ENCODE data around the gene PLXND1. TPM values are rescaled to one million over a fixed set of nuclear protein-coding genes. Genes with fewer than 3 reads are reported as not detected.

The PLXND1 gene
- total and polyA plus RNA-seq, 2 donors (not counting 1 experiment from before 2014, with no cell fraction given) = 3.3 to 74.4 TPM

DNA sequence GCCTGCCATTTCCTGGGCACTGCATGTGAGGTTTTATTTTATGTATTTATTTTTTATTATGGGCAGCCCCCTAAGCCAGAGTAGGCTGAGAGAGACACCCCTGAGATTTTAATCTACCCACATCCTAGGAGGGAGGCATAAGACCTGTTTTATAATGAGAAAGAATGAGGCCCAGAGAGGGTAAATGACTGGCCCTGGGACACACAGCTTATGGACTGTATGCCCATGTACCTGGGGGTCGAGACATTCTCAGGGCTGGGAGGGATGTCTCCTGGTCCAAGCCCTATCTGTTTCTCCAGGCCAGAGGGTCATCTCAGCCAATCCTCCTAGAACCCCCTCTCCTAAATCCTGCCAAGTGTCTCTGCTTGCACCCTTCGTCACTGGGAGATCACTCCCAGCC lies 6.1 kb downstream of the PLXND1 start:
- H3K9ac ChIP-seq (ENCODE audit: low read length) = no peak overlapping the region
- POLR2A ChIA-PET = no interaction called here
- peaks cover 8% of the 10 kb centered on the region for H3K4me1 Mint-ChIP-seq
- no peaks in the 10 kb centered on the region for H3K9me3 Mint-ChIP-seq (ENCODE audit: insufficient read depth)
- peak overlapping the region; percentile 5 for H3K27ac Mint-ChIP-seq
- TF ChIP-seq, protein P1, sequence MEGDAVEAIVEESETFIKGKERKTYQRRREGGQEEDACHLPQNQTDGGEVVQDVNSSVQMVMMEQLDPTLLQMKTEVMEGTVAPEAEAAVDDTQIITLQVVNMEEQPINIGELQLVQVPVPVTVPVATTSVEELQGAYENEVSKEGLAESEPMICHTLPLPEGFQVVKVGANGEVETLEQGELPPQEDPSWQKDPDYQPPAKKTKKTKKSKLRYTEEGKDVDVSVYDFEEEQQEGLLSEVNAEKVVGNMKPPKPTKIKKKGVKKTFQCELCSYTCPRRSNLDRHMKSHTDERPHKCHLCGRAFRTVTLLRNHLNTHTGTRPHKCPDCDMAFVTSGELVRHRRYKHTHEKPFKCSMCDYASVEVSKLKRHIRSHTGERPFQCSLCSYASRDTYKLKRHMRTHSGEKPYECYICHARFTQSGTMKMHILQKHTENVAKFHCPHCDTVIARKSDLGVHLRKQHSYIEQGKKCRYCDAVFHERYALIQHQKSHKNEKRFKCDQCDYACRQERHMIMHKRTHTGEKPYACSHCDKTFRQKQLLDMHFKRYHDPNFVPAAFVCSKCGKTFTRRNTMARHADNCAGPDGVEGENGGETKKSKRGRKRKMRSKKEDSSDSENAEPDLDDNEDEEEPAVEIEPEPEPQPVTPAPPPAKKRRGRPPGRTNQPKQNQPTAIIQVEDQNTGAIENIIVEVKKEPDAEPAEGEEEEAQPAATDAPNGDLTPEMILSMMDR (IDR thresholded peaks at IDR 0.05) = no peak
- no peak for TF ChIP-seq EZH2 (IDR thresholded peaks at IDR 0.05; ENCODE audit: borderline replicate concordance, insufficient read depth, low read depth, low read length, poor library complexity, severe bottlenecking)
- no peaks in the 10 kb centered on the region for H3K79me2 ChIP-seq (ENCODE audit: control insufficient read depth, insufficient read depth, low read length)
- ATAC-seq (ENCODE audit: low read depth) = no peak
- H3K27me3 Mint-ChIP-seq = peaks cover 9% of the 10 kb centered on the region
- no peaks in the 10 kb centered on the region for H3K9me3 ChIP-seq (ENCODE audit: control extremely low read depth in 1 of 3, control insufficient read depth in 2 of 3, insufficient read depth in 1 of 3, low read length in 2 of 3)
- H3K27me3 ChIP-seq (replicated peaks in 1 of 4; ENCODE audit: control extremely low read depth in 1 of 4, control insufficient read depth in 3 of 4, insufficient read depth in 4 of 4, low read length in 3 of 4) = peaks cover 0 to 6% (median 3%) of the 10 kb centered on the region in 4 experiments
- no peak for DNase-seq
- no peaks in the 10 kb centered on the region for H3K36me3 ChIP-seq (replicated peaks in 1 of 2; ENCODE audit: control extremely low read depth in 1 of 2, control insufficient read depth in 1 of 2, extremely low read depth in 1 of 2, insufficient read depth in 2 of 2, low read length in 1 of 2)
- H3K4me3 ChIP-seq (ENCODE audit: control extremely low read depth in 1 of 5, extremely low read depth in 1 of 5, insufficient read depth in 1 of 5, low read depth in 2 of 5, low read length in 4 of 5) = no peak overlapping the region
- H3K27ac ChIP-seq (ENCODE audit: low read length in 2 of 2) = no peak overlapping the region
- H2AFZ ChIP-seq (ENCODE audit: insufficient read depth, low read depth, low read length, poor library complexity, severe bottlenecking) = no peak overlapping the region
- no peak overlapping the region for H3K4me2 ChIP-seq (replicated peaks; ENCODE audit: low read depth, low read length, poor library complexity, severe bottlenecking)
- H3K4me1 ChIP-seq (ENCODE audit: control insufficient read depth in 2 of 2, insufficient read depth in 2 of 2, low read length in 2 of 2) = peaks cover 4 to 5% of the 10 kb centered on the region in 2 donors
- intact Hi-C loops (cut with micrococcal nuclease) = no loop called here
- CTCF ChIA-PET = no interaction called here
- WGBS (ENCODE audit: insufficient coverage) = 100% methylated on average over 2 of the region's 2 CpGs
- H4K20me1 ChIP-seq (ENCODE audit: control insufficient read depth, insufficient read depth, low read length, poor library complexity, severe bottlenecking) = no peaks in the 10 kb centered on the region
- H3K4me3 Mint-ChIP-seq = no peak overlapping the region

DNA sequence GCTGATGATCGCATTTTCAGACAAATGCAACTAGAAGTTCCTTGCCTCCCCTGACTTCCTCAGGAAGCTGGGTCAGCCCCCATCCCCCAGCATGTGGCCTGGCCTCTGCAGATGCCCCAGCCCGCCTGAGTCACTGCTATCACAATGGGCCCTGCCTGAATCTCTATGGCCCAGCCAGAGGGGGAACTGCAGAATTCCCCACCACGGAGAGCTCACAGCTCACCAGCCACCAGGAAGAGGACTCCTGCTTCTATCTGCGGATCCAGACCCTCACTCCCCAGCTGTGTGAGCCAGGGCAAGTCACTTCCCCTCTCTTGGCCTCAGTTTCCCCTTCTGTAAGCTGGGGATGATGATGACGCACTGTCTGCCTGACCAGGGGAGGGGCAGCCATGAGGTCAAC lies 6.9 kb downstream of the PLXND1 start:
- Histone ChIP-seq H3K79me2 (ENCODE audit: control insufficient read depth, insufficient read depth, low read length) (no peaks in the 10 kb centered on the region), H4K20me1 (ENCODE audit: control insufficient read depth, insufficient read depth, low read length, poor library complexity, severe bottlenecking) (no peaks in the 10 kb centered on the region), H3K4me2 (replicated peaks; ENCODE audit: low read depth, low read length, poor library complexity, severe bottlenecking) (no peak overlapping the region), H3K9ac (ENCODE audit: low read length) (no peak overlapping the region), H3K9me3 (ENCODE audit: control extremely low read depth in 1 of 3, control insufficient read depth in 2 of 3, insufficient read depth in 1 of 3, low read length in 2 of 3) (no peaks in the 10 kb centered on the region), H3K27ac (ENCODE audit: low read length in 2 of 2) (no peak overlapping the region), H2AFZ (ENCODE audit: insufficient read depth, low read depth, low read length, poor library complexity, severe bottlenecking) (no peak overlapping the region), H3K4me3 (ENCODE audit: control extremely low read depth in 1 of 5, extremely low read depth in 1 of 5, insufficient read depth in 1 of 5, low read depth in 2 of 5, low read length in 4 of 5) (no peak overlapping the region), H3K36me3 (replicated peaks in 1 of 2; ENCODE audit: control extremely low read depth in 1 of 2, control insufficient read depth in 1 of 2, extremely low read depth in 1 of 2, insufficient read depth in 2 of 2, low read length in 1 of 2) (no peaks in the 10 kb centered on the region), H3K27me3 (replicated peaks in 1 of 4; ENCODE audit: control extremely low read depth in 1 of 4, control insufficient read depth in 3 of 4, insufficient read depth in 4 of 4, low read length in 3 of 4) (peaks cover 0 to 7% (median 3%) of the 10 kb centered on the region in 4 experiments), H3K4me1 (ENCODE audit: control insufficient read depth in 2 of 2, insufficient read depth in 2 of 2, low read length in 2 of 2) (peaks cover 0 to 2% of the 10 kb centered on the region in 2 donors)
- intact Hi-C loops (cut with micrococcal nuclease) = no loop called here
- CTCF ChIA-PET = no interaction called here
- Mint-ChIP-seq H3K4me1 (peaks cover 7% of the 10 kb centered on the region), H3K4me3 (no peak overlapping the region), H3K9me3 (ENCODE audit: insufficient read depth) (no peaks in the 10 kb centered on the region), H3K27ac (peak overlapping the region; percentile 20), H3K27me3 (peaks cover 8% of the 10 kb centered on the region)
- no peak for ATAC-seq (ENCODE audit: low read depth)
- WGBS (ENCODE audit: insufficient coverage) = 35% methylated on average over 5 of the region's 5 CpGs
- TF ChIP-seq, protein P1 (IDR thresholded peaks at IDR 0.05) = no peak
- no peak for TF ChIP-seq EZH2 (IDR thresholded peaks at IDR 0.05; ENCODE audit: borderline replicate concordance, insufficient read depth, low read depth, low read length, poor library complexity, severe bottlenecking)
- POLR2A ChIA-PET = no interaction called here
- DNase-seq = no peak
